Thoracic aorta (tissue), 2 donors: ENCODE results near the gene MYL3. TPM values are rescaled to one million over a fixed set of nuclear protein-coding genes. Genes with fewer than 3 reads are reported as not detected.

Experiments used
- ATAC-seq: fragments of 150-250 bp; one replicate; pipeline ENCODE4 v1.8.0; 2017; ENCODE audit warnings: low read depth; ENCODE audit not compliant: insufficient number of reproducible peaks, low FRiP score
- DNase-seq: peaks from one replicate; pipeline ENCODE4 v3.0.0-alpha.2; 2020; ENCODE audit warnings: low spot score
- H3K27ac ChIP-seq, 2 donors: fragments of 200-600 bp; sonication (generic); 1 replicate in 1 of 2; 2 replicates in 1 of 2; pipeline ENCODE4 v1.5.1; 2016; ENCODE audit warnings: mild to moderate bottlenecking in 2 of 2, moderate library complexity in 2 of 2
- H3K27me3 ChIP-seq: fragments of 200-600 bp; sonication (generic); replicated peaks from 2 replicates; pipeline ENCODE4 v1.6.0; 2016; ENCODE audit warnings: mild to moderate bottlenecking; ENCODE audit not compliant: insufficient read depth
- H3K36me3 ChIP-seq: fragments of 200-600 bp; sonication (generic); one replicate; pipeline ENCODE4 v1.5.1; 2016
- H3K4me1 ChIP-seq, 2 donors: fragments of 200-600 bp; sonication (generic); 1 replicate in 1 of 2; 2 replicates in 1 of 2; pipeline versions ENCODE4 v1.5.1 to v1.6.0; 2016; ENCODE audit warnings: low read depth in 2 of 2, mild to moderate bottlenecking in 1 of 2; ENCODE audit not compliant: control insufficient read depth in 1 of 2
- H3K4me3 ChIP-seq: fragments of 200-600 bp; sonication (generic); 2 replicates; pipeline ENCODE4 v1.5.1; 2016; ENCODE audit warnings: mild to moderate bottlenecking
- H3K9me3 ChIP-seq: fragments of 200-600 bp; sonication (generic); 2 replicates; pipeline ENCODE4 v1.5.1; 2016
- CTCF ChIP-seq: fragments of 200-600 bp; sonication (generic); IDR thresholded peaks from one replicate; pipeline ENCODE4 v1.5.1; 2019; ENCODE audit warnings: antibody characterized with exemption
- total RNA-seq, 2 donors: library from RNA; depleted of rRNA; stranded (reverse); fragments of >200 nt; gene quantifications; one replicate each; pipeline versions ENCODE4 v1.1.0 to v1.2.3, GENCODE V29; 2016

Gene MYL3
- total RNA-seq, 2 donors from 2014 or later: 1.5 TPM; not detected in 1

- H3K36me3 ChIP-seq: no peaks in the 10 kb centered on the region
- no peak for TF ChIP-seq CTCF
- DNase-seq (no peak), ATAC-seq (no peak)
- no peaks in the 10 kb centered on the region for H3K9me3 ChIP-seq
- peaks cover 10 to 29% of the 10 kb centered on the region in 2 donors for H3K4me1 ChIP-seq
- H3K27ac ChIP-seq: peak overlapping the region; percentile 25 to 58
- H3K4me3 ChIP-seq: peak overlapping the region; percentile 86
- H3K27me3 ChIP-seq: no peaks in the 10 kb centered on the region
Measured at GRCh38 chr3:46846624-46847542, 16.4 kb downstream of the MYL3 start.

- ATAC-seq (peak; percentile 22), DNase-seq (peak; percentile 33)
- Histone ChIP-seq H3K4me3 (peak overlapping the region; percentile 86), H3K27me3 (no peaks in the 10 kb centered on the region), H3K9me3 (peaks cover 5% of the 10 kb centered on the region), H3K27ac (peak overlapping the region; percentile 25 to 58), H3K4me1 (peaks cover 10 to 29% of the 10 kb centered on the region in 2 donors), H3K36me3 (no peaks in the 10 kb centered on the region)
- peak; percentile 62 for TF ChIP-seq CTCF
Measured at GRCh38 chr3:46845860-46846623, 17.2 kb downstream of the MYL3 start.

DNA sequence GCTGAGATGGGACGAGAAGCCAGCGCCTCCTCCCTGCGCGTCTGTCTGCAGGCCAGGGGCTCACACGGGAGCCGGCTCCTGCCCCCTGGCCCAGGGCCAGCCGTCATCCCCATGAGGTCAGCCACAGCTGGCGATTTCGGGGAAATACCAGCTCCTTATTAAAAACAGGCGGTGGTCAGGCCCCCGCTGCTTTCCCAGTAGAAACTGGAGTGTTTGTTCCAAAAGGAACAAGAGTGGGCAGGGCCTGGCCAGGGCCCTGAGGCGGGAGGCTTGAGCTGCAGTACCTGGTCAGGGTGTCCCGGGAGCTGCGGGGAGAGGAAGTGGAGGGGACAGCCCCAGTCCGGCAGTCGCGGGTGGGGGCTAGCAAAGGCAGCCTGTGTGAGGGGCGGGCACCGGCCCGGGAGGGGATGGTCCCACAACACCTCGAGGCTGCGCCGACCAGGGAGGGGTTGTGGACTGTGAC is 17.8 kb downstream of the MYL3 start:
- Histone ChIP-seq H3K27me3 (no peaks in the 10 kb centered on the region), H3K36me3 (no peaks in the 10 kb centered on the region), H3K9me3 (peaks cover 11% of the 10 kb centered on the region), H3K4me1 (peaks cover 10 to 29% of the 10 kb centered on the region in 2 donors), H3K4me3 (peak overlapping the region; percentile 86), H3K27ac (peak overlapping the region; percentile 25 to 58)
- ATAC-seq (peak; percentile 46), DNase-seq (peak; percentile 41)
- TF ChIP-seq CTCF: no peak

GRCh38 chr3:46844881-46845312 is 18.3 kb downstream of the MYL3 start:
- TF ChIP-seq CTCF: no peak
- Histone ChIP-seq H3K36me3 (no peaks in the 10 kb centered on the region), H3K4me3 (peak overlapping the region; percentile 86), H3K27me3 (no peaks in the 10 kb centered on the region), H3K9me3 (peaks cover 12% of the 10 kb centered on the region), H3K27ac (peak overlapping the region in 1 of 2 donors; percentile 58), H3K4me1 (peaks cover 10 to 29% of the 10 kb centered on the region in 2 donors)
- DNase-seq (no peak), ATAC-seq (peak; percentile 14)

- no peaks in the 10 kb centered on the region for H3K27me3 ChIP-seq
- TF ChIP-seq CTCF: no peak
- no peak for ATAC-seq
- H3K4me3 ChIP-seq: no peak overlapping the region
- no peak for DNase-seq
- no peaks in the 10 kb centered on the region for H3K36me3 ChIP-seq
- H3K9me3 ChIP-seq: peaks cover 12% of the 10 kb centered on the region
- peaks cover 10 to 29% of the 10 kb centered on the region in 2 donors for H3K4me1 ChIP-seq
- no peak overlapping the region for H3K27ac ChIP-seq
Measured at GRCh38 chr3:46844397-46844796, 18.8 kb downstream of the MYL3 start.
